SK-N-MC (cell line): ENCODE results near the gene ZNF205.

Experiments
- EZH2 ChIP-seq: fragments of 200-600 bp; sonication (generic); IDR thresholded peaks from one replicate; pipeline ENCODE4 v1.6.1; 2017; ENCODE audit warnings: antibody characterized with exemption
- FOXP2 ChIP-seq: optimal IDR thresholded peaks from 2 replicates; pipeline ENCODE3; 2011; ENCODE audit warnings: mild to moderate bottlenecking, moderate library complexity; ENCODE audit not compliant: insufficient read depth; ENCODE audit errors: extremely low read length, control extremely low read depth
- POLR2AphosphoS5 ChIP-seq: IDR thresholded peaks from 2 replicates; pipeline ENCODE4 v1.6.1; 2012; ENCODE audit warnings: mild to moderate bottlenecking, low read depth, low read length, borderline replicate concordance

GRCh38 chr16:3137267-3137666 is 24.9 kb downstream of the ZNF205 start:
- TF ChIP-seq POLR2AphosphoS5 (no peak), EZH2 (no peak), FOXP2 (no peak)
